Ishikawa (cell line): ENCODE data around the gene DEPDC5.

ENCODE experiments used
- CEBPB ChIP-seq: IDR thresholded peaks from 2 replicates; pipeline ENCODE4 v1.6.1; 2012
- CREB1 ChIP-seq: IDR thresholded peaks from 2 replicates; pipeline ENCODE4 v1.6.1; 2012; ENCODE audit warnings: low read depth
- EGR1 ChIP-seq: IDR thresholded peaks from 2 replicates; pipeline ENCODE4 v1.6.1; 2012
- EP300 ChIP-seq: IDR thresholded peaks from 2 replicates; pipeline ENCODE4 v1.6.1; 2012; ENCODE audit warnings: borderline replicate concordance
- FOXM1 ChIP-seq: IDR thresholded peaks from 2 replicates; pipeline ENCODE4 v1.6.1; 2012; ENCODE audit warnings: low read depth, borderline replicate concordance
- NFIC ChIP-seq: IDR thresholded peaks from 2 replicates; pipeline ENCODE4 v1.6.1; 2012
- RAD21 ChIP-seq: IDR thresholded peaks from 2 replicates; pipeline ENCODE4 v1.6.1; 2012; ENCODE audit warnings: low read depth
- TAF1 ChIP-seq: IDR thresholded peaks from 2 replicates; pipeline ENCODE4 v1.6.1; 2012; ENCODE audit warnings: low read depth, mild to moderate bottlenecking
- TCF12 ChIP-seq: IDR thresholded peaks from 2 replicates; pipeline ENCODE4 v1.6.1; 2012; ENCODE audit warnings: low read depth
- TEAD4 ChIP-seq: IDR thresholded peaks from 2 replicates; pipeline ENCODE4 v1.6.1; 2012
- YY1 ChIP-seq: IDR thresholded peaks from 2 replicates; pipeline ENCODE4 v1.6.1; 2012; ENCODE audit warnings: low read depth
- ZBTB7A ChIP-seq: IDR thresholded peaks from 2 replicates; pipeline ENCODE4 v1.6.1; 2012; ENCODE audit warnings: low read depth
- TF ChIP-seq, protein P1 (sequence below): IDR thresholded peaks from 2 replicates; pipeline ENCODE4 v1.6.1; 2012
- TF ChIP-seq, protein P2 (sequence below): IDR thresholded peaks from 2 replicates; pipeline ENCODE4 v1.6.1; 2012
- TF ChIP-seq, protein P3 (sequence below): IDR thresholded peaks from 2 replicates; pipeline ENCODE4 v1.6.1; 2012; ENCODE audit warnings: low read depth, mild to moderate bottlenecking

Gene DEPDC5

DNA sequence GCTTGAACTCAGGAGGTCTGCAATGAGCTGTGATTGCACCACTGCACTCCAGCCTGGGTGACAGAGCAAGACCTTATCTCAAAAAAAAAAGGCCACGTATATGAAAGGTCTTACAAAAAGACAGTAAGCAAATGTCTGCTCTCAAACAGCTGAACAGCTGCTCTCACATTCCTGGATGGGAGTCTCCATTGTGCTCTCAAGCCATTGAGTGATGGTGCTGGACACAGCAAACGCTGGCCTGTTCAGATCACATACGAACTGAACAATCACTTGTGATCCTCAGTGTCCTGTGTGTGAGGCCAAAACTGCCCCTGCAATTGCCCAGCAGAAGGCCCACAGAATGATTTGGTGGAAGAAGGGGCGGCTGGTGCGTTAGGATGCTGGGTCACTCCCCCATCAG, 156.2 kb downstream of the DEPDC5 start:
- no peak for TF ChIP-seq EP300
- no peak for TF ChIP-seq CREB1
- TF ChIP-seq, protein P1, sequence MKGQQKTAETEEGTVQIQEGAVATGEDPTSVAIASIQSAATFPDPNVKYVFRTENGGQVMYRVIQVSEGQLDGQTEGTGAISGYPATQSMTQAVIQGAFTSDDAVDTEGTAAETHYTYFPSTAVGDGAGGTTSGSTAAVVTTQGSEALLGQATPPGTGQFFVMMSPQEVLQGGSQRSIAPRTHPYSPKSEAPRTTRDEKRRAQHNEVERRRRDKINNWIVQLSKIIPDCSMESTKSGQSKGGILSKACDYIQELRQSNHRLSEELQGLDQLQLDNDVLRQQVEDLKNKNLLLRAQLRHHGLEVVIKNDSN = no peak
- TF ChIP-seq CEBPB = no peak
- no peak for TF ChIP-seq TAF1
- no peak for TF ChIP-seq TCF12
- TF ChIP-seq, protein P2, sequence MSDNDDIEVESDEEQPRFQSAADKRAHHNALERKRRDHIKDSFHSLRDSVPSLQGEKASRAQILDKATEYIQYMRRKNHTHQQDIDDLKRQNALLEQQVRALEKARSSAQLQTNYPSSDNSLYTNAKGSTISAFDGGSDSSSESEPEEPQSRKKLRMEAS = no peak
- TF ChIP-seq NFIC = no peak
- no peak for TF ChIP-seq FOXM1

DNA sequence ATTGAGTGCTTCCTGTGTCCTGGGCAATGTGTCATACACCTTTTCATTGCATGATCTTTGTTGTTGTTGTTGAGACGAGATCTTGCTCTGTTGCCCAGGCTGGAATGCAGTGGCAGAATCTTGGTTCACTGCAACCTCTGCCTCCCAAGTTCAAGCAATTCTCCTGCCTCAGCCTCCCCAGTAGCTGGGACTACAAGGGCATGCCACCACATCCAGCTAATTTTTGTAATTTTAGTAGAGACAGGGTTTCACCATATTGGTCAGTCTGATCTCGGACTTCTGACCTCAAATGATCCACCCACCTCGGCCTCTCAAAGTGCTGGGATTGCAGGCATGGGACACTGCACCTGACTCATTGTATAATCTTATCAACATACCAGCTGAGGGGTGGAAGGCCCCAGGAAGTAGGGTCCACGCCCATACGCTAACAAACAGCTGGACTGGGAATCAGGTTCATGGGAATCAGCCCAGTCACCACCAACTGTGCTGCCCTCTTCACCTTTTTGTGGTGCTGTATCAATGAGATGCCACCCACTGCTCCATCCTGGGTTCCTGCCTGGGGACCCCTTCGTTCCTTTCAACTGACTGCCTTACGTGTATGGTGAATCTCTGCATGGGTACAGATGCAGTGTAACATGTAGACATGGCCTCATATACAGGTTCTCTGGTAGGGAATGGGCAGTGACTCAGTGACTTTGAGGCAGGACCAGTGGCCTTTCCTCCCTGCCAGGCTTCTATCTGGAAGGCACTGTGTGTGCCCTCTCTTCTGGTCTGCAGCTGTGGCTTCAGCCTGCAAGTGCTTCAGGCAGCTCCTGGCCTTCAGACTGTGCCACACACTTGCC, 158.0 kb downstream of the DEPDC5 start:
- TF ChIP-seq CEBPB = no peak
- TF ChIP-seq, protein P2 = no peak
- TF ChIP-seq TCF12 = no peak
- no peak for TF ChIP-seq FOXM1
- TF ChIP-seq ZBTB7A = no peak
- TF ChIP-seq TAF1 = no peak
- TF ChIP-seq CREB1 = no peak
- TF ChIP-seq, protein P3, sequence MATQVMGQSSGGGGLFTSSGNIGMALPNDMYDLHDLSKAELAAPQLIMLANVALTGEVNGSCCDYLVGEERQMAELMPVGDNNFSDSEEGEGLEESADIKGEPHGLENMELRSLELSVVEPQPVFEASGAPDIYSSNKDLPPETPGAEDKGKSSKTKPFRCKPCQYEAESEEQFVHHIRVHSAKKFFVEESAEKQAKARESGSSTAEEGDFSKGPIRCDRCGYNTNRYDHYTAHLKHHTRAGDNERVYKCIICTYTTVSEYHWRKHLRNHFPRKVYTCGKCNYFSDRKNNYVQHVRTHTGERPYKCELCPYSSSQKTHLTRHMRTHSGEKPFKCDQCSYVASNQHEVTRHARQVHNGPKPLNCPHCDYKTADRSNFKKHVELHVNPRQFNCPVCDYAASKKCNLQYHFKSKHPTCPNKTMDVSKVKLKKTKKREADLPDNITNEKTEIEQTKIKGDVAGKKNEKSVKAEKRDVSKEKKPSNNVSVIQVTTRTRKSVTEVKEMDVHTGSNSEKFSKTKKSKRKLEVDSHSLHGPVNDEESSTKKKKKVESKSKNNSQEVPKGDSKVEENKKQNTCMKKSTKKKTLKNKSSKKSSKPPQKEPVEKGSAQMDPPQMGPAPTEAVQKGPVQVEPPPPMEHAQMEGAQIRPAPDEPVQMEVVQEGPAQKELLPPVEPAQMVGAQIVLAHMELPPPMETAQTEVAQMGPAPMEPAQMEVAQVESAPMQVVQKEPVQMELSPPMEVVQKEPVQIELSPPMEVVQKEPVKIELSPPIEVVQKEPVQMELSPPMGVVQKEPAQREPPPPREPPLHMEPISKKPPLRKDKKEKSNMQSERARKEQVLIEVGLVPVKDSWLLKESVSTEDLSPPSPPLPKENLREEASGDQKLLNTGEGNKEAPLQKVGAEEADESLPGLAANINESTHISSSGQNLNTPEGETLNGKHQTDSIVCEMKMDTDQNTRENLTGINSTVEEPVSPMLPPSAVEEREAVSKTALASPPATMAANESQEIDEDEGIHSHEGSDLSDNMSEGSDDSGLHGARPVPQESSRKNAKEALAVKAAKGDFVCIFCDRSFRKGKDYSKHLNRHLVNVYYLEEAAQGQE = no peak
- TF ChIP-seq TEAD4 = no peak
- TF ChIP-seq, protein P1 = no peak
- TF ChIP-seq EGR1 = no peak
- TF ChIP-seq EP300 = no peak
- no peak for TF ChIP-seq NFIC
- TF ChIP-seq RAD21 = no peak
- no peak for TF ChIP-seq YY1

DNA sequence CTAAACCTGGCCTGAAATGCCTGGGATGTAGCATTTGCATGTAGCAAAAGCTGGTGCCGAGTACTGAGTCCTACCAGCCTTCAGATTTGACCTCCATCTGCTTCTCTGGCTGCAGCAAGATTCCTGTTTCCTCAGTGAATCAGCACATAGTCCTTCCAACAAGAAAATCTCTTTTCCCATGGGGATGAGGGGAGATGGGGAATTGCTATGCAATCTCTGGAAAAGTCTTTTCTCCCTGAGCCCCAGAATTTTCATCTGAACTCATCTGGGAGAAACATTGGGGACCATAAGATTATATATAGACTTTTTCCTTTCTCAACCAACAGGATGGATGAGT, 158.6 kb downstream of the DEPDC5 start:
- no peak for TF ChIP-seq NFIC
- no peak for TF ChIP-seq RAD21
- TF ChIP-seq YY1 = no peak
- no peak for TF ChIP-seq FOXM1
- TF ChIP-seq, protein P2 = no peak
- TF ChIP-seq, protein P1 = no peak
- TF ChIP-seq, protein P3 = no peak
- TF ChIP-seq EGR1 = no peak
- no peak for TF ChIP-seq TCF12
- TF ChIP-seq CREB1 = no peak
- no peak for TF ChIP-seq ZBTB7A
- no peak for TF ChIP-seq TEAD4
- TF ChIP-seq EP300 = no peak
- TF ChIP-seq CEBPB = no peak
- TF ChIP-seq TAF1 = no peak

DNA sequence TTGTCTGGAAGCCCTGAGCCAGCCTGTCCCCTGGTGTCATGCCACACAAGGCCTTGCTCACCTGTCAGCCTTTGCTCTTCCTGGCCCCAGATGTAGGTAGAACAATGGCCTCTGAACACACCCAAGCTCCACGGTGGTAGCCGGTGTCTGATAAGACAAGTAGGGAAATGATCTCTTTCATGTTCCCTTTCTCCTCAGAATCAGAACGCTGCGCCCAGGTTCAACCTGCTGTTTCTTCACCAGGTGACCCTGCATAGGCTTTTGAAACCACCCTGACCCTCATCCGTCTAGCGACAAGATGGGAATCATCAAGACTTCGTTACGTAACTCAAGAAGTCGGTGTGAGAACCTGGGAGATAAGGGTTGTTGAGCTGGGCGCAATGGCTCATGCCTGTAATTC, 161.8 kb downstream of the DEPDC5 start:
- TF ChIP-seq EP300 = no peak
- no peak for TF ChIP-seq TAF1
- TF ChIP-seq CREB1 = no peak
- no peak for TF ChIP-seq RAD21
- TF ChIP-seq YY1 = no peak
- TF ChIP-seq NFIC = no peak
- TF ChIP-seq, protein P3 = no peak
- TF ChIP-seq CEBPB = no peak
- no peak for TF ChIP-seq EGR1
- TF ChIP-seq TCF12 = no peak
